Natural killer cell (primary cell): ENCODE measurements around the gene PHF2. TPM values are rescaled to one million over a fixed set of nuclear protein-coding genes. Genes with fewer than 3 reads are reported as not detected.

Experiments
- ATAC-seq, 3 donors: fragments of 150-1000 bp in 2 of 3; fragments of 200-7000 bp in 1 of 3; cut with Tn5 transposase; 1 replicate in 1 of 3; 2 replicates in 2 of 3; pipeline ENCODE4 v1.10.0; 2021; ENCODE audit warnings: mild to moderate bottlenecking in 2 of 3, moderate library complexity in 2 of 3
- DNase-seq, 2 donors: peaks; one replicate each; pipeline versions ENCODE4 v3.0.0 to v3.0.0-alpha.2; 2013 to 2021; ENCODE audit warnings: mixed read lengths in 1 of 2
- H3K27ac ChIP-seq: one replicate; pipeline ENCODE4 v1.5.1; 2013; ENCODE audit warnings: mild to moderate bottlenecking, low read length
- H3K27me3 ChIP-seq: one replicate; pipeline ENCODE4 v1.6.1; 2013; ENCODE audit warnings: low read length; ENCODE audit not compliant: control insufficient read depth, insufficient read depth
- H3K36me3 ChIP-seq: one replicate; pipeline ENCODE4 v1.6.1; 2013; ENCODE audit warnings: low read length; ENCODE audit not compliant: control insufficient read depth, insufficient read depth
- H3K4me1 ChIP-seq: one replicate; pipeline ENCODE4 v1.6.1; 2013; ENCODE audit warnings: low read length; ENCODE audit not compliant: control insufficient read depth, insufficient read depth
- H3K4me3 ChIP-seq: one replicate; pipeline ENCODE4 v1.5.1; 2013; ENCODE audit warnings: low read length
- H3K9me3 ChIP-seq: one replicate; pipeline ENCODE4 v1.6.1; 2013; ENCODE audit warnings: low read length; ENCODE audit not compliant: control insufficient read depth, insufficient read depth
- H3K27ac Mint-ChIP-seq, 2 donors: one replicate each; pipeline ENCODE4 v1.8.0; 2022; ENCODE audit warnings: mild to moderate bottlenecking in 2 of 2, mixed read lengths in 2 of 2, moderate library complexity in 1 of 2
- H3K27me3 Mint-ChIP-seq, 2 donors: one replicate each; pipeline ENCODE4 v1.8.0; 2022; ENCODE audit warnings: low read depth in 2 of 2, mixed read lengths in 2 of 2
- H3K36me3 Mint-ChIP-seq: one replicate; pipeline ENCODE4 v1.8.0; 2022; ENCODE audit warnings: mixed read lengths
- H3K4me1 Mint-ChIP-seq, 2 donors: one replicate each; pipeline ENCODE4 v1.8.0; 2022; ENCODE audit warnings: mixed read lengths in 2 of 2
- H3K4me3 Mint-ChIP-seq: one replicate; pipeline ENCODE4 v1.8.0; 2022; ENCODE audit warnings: mild to moderate bottlenecking, moderate library complexity, mixed read lengths
- H3K9me3 Mint-ChIP-seq, 2 donors: one replicate each; pipeline ENCODE4 v1.8.0; 2022; ENCODE audit warnings: mixed read lengths in 2 of 2
- CTCF ChIP-seq: fragments of 200-600 bp; IDR thresholded peaks from one replicate; pipeline ENCODE4 v1.8.0; 2022; ENCODE audit warnings: antibody characterized with exemption
- WGBS: methylation state at CpG from one replicate; pipeline ENCODE4 v1.1.7; 2013; ENCODE audit warnings: missing lambda C conversion rate; ENCODE audit not compliant: insufficient coverage; 5-methylcytosine and 5-hydroxymethylcytosine counted together
- intact Hi-C: fragments of 100-400 bp; cut with micrococcal nuclease; formaldehyde crosslinking; loops from one replicate; pipeline ENCODE4 v1.14.2; 2022
- total RNA-seq, 4 donors: library from RNA; stranded (reverse); fragments of 120-200 nt in 1 of 4; gene quantifications; one replicate each; pipeline versions ENCODE4 v1.2.3 to v1.2.4, GENCODE V29; 2013 to 2022

The PHF2 gene
- total RNA-seq, 3 donors from 2014 or later (not counting 1 experiment from before 2014, with no cell fraction given): 24.8 to 28.1 (median 26.4) TPM

- no peak overlapping the region for H3K27ac Mint-ChIP-seq
- Histone ChIP-seq H3K27ac (no peak overlapping the region), H3K36me3 (no peaks in the 10 kb centered on the region), H3K4me3 (no peak overlapping the region), H3K4me1 (no peaks in the 10 kb centered on the region), H3K9me3 (peaks cover 5% of the 10 kb centered on the region), H3K27me3 (no peaks in the 10 kb centered on the region)
- ATAC-seq (no peak), DNase-seq (no peak)
- no peaks in the 10 kb centered on the region for H3K4me1 Mint-ChIP-seq
- intact Hi-C loops: no loop called here
- H3K9me3 Mint-ChIP-seq: no peaks in the 10 kb centered on the region
- TF ChIP-seq CTCF: no peak
- 83% methylated on average over 6 of the region's 6 CpGs for WGBS
- H3K27me3 Mint-ChIP-seq: peaks cover 0 to 8% of the 10 kb centered on the region in 2 donors
- no peaks in the 10 kb centered on the region for H3K36me3 Mint-ChIP-seq
- H3K4me3 Mint-ChIP-seq: no peak overlapping the region
These were observed 149.0 kb downstream of the PHF2 start for GRCh38 chr9:93725382-93725781.

DNA sequence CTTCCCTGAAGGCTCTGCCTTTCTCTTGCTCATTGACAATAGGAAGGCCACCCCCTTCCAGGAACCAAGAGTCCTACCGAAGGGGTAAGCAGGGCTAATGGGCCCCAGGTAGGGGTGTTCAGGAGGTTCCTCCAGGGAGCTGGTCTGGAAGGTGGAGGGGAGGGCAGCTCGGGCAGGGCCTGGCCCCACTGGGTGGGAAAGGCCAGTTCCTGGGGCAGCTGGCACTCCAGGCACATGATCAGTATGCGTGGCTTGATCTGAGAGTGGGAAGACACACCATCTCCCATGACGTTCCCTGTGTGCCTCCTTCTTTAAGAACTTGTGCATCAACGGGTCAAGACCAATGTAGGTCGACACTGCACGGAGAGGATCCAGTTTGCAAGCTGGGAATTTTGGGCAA lies 149.8 kb downstream of the PHF2 start:
- Histone ChIP-seq H3K27me3 (no peaks in the 10 kb centered on the region), H3K4me3 (no peak overlapping the region), H3K9me3 (peaks cover 9% of the 10 kb centered on the region), H3K27ac (no peak overlapping the region), H3K36me3 (no peaks in the 10 kb centered on the region), H3K4me1 (no peaks in the 10 kb centered on the region)
- TF ChIP-seq CTCF: no peak
- Mint-ChIP-seq H3K27me3 (peaks cover 2 to 13% of the 10 kb centered on the region in 2 donors), H3K27ac (no peak overlapping the region), H3K36me3 (no peaks in the 10 kb centered on the region), H3K4me1 (no peaks in the 10 kb centered on the region), H3K9me3 (peaks cover 0 to 2% of the 10 kb centered on the region in 2 donors), H3K4me3 (no peak overlapping the region)
- ATAC-seq (no peak), DNase-seq (no peak)
- 80% methylated on average over 7 of the region's 7 CpGs for WGBS
- intact Hi-C loops: no loop called here

Other genes with a start within 250 kb of the PHF2 start
- gene FAM120A, start 124.9 kb upstream of the PHF2 start, total RNA-seq: 10 to 100 TPM; 87.7 to 96.1 (median 91.5) TPM
- 10 to 100 TPM; 36.7 to 49.7 (median 45.3) TPM for gene FAM120AOS, start 123.0 kb upstream of the PHF2 start, total RNA-seq